OCI-LY7 (cell line): ENCODE measurements around the gene MYL2.

Experiments
- EZH2phosphoT487 ChIP-seq: fragments of 200-600 bp; sonication (generic); IDR thresholded peaks from 2 replicates; pipeline ENCODE4 v1.6.1; 2018; ENCODE audit warnings: low read depth, borderline replicate concordance, mild to moderate bottlenecking, mixed run types, antibody characterized with exemption, low read length, moderate library complexity, mixed read lengths
- TF ChIP-seq, protein P1 (sequence below): fragments of 200-600 bp; sonication (generic); conservative IDR thresholded peaks from 2 replicates; pipeline ENCODE4 v1.5.1; 2014; ENCODE audit warnings: mild to moderate bottlenecking, antibody characterized with exemption, low read length, moderate library complexity, mixed read lengths

DNA sequence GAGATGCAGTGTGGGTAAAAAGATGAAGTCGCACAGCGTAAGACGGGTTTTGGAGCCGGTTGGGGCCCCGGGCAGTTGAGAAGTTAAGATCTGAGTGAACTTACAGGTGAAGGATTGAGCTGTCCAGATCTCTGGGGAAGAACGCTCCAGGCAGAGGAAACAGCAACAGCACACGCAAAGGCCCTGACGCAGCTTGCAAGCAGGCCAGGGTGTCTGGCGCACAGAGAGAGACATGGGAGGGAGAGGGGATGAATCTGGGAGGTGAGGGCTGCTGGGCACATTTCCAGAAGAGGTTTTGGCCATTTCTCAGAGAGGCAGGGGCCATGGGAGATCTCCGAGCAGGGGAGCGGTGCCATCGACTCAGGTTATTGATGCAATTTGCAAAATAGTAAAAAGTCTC is 31.0 kb downstream of the MYL2 start:
- TF ChIP-seq, protein P1, sequence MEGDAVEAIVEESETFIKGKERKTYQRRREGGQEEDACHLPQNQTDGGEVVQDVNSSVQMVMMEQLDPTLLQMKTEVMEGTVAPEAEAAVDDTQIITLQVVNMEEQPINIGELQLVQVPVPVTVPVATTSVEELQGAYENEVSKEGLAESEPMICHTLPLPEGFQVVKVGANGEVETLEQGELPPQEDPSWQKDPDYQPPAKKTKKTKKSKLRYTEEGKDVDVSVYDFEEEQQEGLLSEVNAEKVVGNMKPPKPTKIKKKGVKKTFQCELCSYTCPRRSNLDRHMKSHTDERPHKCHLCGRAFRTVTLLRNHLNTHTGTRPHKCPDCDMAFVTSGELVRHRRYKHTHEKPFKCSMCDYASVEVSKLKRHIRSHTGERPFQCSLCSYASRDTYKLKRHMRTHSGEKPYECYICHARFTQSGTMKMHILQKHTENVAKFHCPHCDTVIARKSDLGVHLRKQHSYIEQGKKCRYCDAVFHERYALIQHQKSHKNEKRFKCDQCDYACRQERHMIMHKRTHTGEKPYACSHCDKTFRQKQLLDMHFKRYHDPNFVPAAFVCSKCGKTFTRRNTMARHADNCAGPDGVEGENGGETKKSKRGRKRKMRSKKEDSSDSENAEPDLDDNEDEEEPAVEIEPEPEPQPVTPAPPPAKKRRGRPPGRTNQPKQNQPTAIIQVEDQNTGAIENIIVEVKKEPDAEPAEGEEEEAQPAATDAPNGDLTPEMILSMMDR: no peak
- TF ChIP-seq EZH2phosphoT487: no peak
